ENCODE measurements around the gene ZFX. TPM values are rescaled to one million over a fixed set of nuclear protein-coding genes. Genes with fewer than 3 reads are reported as not detected.

Gene ZFX
- total RNA-seq (2022; extraction: Qiagen RNA extraction), result 8.1 to 12.1 TPM (median 9.5 TPM) in 5 replicates

GRCh38 chrX:24149351-24150050 lies at the start of gene ZFX:
Gene ZFX (plus strand): TSS chrX:24149729. CDS start chrX:24172743, 23,014 bp downstream.

Other genes starting within 250 kb of the ZFX start
- gene APOO, start 241.8 kb upstream of the ZFX start, total RNA-seq (2022; extraction: Qiagen RNA extraction), result 31.2 to 32.3 TPM (median 31.9 TPM) in 5 replicates
- gene CXorf58, start 241.7 kb upstream of the ZFX start, total RNA-seq (2022; extraction: Qiagen RNA extraction), result 0.07 to 0.17 TPM (median 0.11 TPM) in 4 of 5 replicates, not detected in the other
- 3.6 to 4.4 TPM (median 4.2 TPM) in 5 replicates for gene KLHL15, start 122.5 kb upstream of the ZFX start, total RNA-seq (2022; extraction: Qiagen RNA extraction)
- 123 to 206 TPM (median 132 TPM) in 5 replicates for gene EIF2S3, start 94.8 kb upstream of the ZFX start, total RNA-seq (2022; extraction: Qiagen RNA extraction)
- gene SUPT20HL2, start 164.3 kb downstream of the ZFX start, total RNA-seq (2022; extraction: Qiagen RNA extraction), result not detected in 5 replicates
- gene SUPT20HL1, start 210.9 kb downstream of the ZFX start, total RNA-seq (2022; extraction: Qiagen RNA extraction), result not detected in 5 replicates

All from A549 treated with CORT108297 at 1 μM for 4 hours (cell line).